ENCODE measurements around the gene RBM6.

RBM6 gene

DNA sequence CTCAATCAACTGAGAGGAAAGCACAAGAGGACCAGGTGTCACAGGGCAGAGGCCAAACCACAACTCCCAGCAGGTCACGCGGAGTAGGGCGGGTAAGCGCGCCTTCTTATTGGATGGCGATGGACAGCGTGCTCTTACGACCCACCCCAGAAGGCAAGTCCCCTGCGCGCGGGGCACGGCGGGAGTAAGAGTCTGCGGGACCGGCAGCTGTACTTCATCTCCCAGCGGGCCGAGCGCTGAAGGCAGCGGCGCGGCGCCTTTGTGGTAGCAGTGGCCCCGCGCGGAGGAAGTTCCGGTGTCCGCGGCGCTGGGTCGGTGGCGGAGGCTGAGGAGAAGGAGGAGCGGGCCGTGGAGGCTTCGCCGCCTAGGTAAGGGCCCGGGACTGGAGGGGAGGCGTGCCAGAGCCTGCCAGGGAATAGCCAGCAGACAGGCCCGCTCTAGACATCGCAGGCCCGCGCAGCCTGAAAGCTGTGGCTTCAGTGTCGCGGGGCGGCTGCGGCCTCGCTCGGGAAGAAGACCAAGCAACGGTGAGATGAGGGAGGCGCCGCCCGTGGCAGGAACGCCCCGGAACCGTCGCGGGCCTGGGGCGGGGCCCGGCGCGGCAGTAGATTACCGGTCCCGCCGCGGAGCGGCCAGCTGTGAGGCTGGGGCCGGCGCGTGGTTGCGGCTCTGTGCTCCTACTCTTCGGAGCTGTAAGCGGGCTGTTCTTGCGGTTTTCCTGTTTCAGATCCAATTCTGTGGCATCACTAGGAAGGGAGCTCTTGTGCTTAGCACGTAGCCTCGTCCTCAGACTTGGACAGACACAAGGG, at the start of gene RBM6 (continued):
- TF ChIP-seq ZNF416 (tag by site-specific recombination; IDR thresholded peaks at IDR 0.05) (no peak), OVOL3 (tag by site-specific recombination; IDR thresholded peaks at IDR 0.05) (0 out of 2 replicates have a peak, but pooled peaks have one; percentile 51), ZSCAN30 (tag by site-specific recombination; IDR thresholded peaks at IDR 0.05) (0 out of 2 replicates have a peak, but pooled peaks have one; percentile 56), ZNF555 (tag by site-specific recombination; conservative IDR thresholded peaks at IDR 0.05) (no peak), ZNF24 (tag by site-specific recombination; IDR thresholded peaks at IDR 0.05) (no peak), ZNF211 (tag by site-specific recombination; IDR thresholded peaks at IDR 0.05; ENCODE audit: low read depth) (no peak), GLIS2 (tag by site-specific recombination; IDR thresholded peaks at IDR 0.05) (no peak), ZNF792 (tag by site-specific recombination; IDR thresholded peaks at IDR 0.05) (0 out of 2 replicates have a peak, but pooled peaks have one; percentile 50), WT1 (tag by site-specific recombination; IDR thresholded peaks at IDR 0.05) (peak; percentile 53; the same call in 1 of the 2 replicates), ZBTB17 (tag by site-specific recombination; IDR thresholded peaks at IDR 0.05) (peak; percentile 84), ZNF623 (tag by site-specific recombination; IDR thresholded peaks at IDR 0.05) (no peak), ZNF391 (tag by site-specific recombination; IDR thresholded peaks at IDR 0.05; ENCODE audit: borderline replicate concordance, low read depth) (peak; percentile 59; the same call in 1 of the 2 replicates), ZNF18 (tag by site-specific recombination; IDR thresholded peaks at IDR 0.05) (0 out of 2 replicates have a peak, but pooled peaks have one; percentile 12)
- TF ChIP-seq, protein P1, sequence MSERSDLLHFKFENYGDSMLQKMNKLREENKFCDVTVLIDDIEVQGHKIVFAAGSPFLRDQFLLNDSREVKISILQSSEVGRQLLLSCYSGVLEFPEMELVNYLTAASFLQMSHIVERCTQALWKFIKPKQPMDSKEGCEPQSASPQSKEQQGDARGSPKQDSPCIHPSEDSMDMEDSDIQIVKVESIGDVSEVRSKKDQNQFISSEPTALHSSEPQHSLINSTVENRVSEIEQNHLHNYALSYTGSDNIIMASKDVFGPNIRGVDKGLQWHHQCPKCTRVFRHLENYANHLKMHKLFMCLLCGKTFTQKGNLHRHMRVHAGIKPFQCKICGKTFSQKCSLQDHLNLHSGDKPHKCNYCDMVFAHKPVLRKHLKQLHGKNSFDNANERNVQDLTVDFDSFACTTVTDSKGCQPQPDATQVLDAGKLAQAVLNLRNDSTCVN (tag by site-specific recombination; optimal IDR thresholded peaks at IDR 0.05): peak; percentile 92

- H3K4me1 ChIP-seq (ENCODE audit: control insufficient read depth, insufficient read depth, low read length): no peaks in the 10 kb centered on the region
- H3K27ac ChIP-seq (ENCODE audit: extremely low read depth, low read depth, low read length): no peak overlapping the region
- ChIA-PET CTCF (interaction anchor here (1.1 kb wide), 1 partner anchor 13 kb away, joined by 3 read pairs; no protein-coding TSS in a partner anchor), POLR2A (no interaction called here)
- H3K9me3 ChIP-seq (ENCODE audit: control insufficient read depth, insufficient read depth, low read depth, low read length): no peaks in the 10 kb centered on the region
- H3K4me3 ChIP-seq (ENCODE audit: low read depth, low read length): no peak overlapping the region
- TF ChIP-seq MYNN (tag by site-specific recombination; IDR thresholded peaks at IDR 0.05; ENCODE audit: borderline replicate concordance): no peak
- TF ChIP-seq, protein P2, sequence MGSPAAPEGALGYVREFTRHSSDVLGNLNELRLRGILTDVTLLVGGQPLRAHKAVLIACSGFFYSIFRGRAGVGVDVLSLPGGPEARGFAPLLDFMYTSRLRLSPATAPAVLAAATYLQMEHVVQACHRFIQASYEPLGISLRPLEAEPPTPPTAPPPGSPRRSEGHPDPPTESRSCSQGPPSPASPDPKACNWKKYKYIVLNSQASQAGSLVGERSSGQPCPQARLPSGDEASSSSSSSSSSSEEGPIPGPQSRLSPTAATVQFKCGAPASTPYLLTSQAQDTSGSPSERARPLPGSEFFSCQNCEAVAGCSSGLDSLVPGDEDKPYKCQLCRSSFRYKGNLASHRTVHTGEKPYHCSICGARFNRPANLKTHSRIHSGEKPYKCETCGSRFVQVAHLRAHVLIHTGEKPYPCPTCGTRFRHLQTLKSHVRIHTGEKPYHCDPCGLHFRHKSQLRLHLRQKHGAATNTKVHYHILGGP (tag by site-specific recombination; IDR thresholded peaks at IDR 0.05): no peak
- no peak for TF ChIP-seq ZNF654 (tag by site-specific recombination; IDR thresholded peaks at IDR 0.05; ENCODE audit: low read depth)
- TF ChIP-seq ZNF26 (tag by site-specific recombination; IDR thresholded peaks at IDR 0.05): no peak
- no peaks in the 10 kb centered on the region for H3K36me3 ChIP-seq (ENCODE audit: control insufficient read depth in 2 of 2, insufficient read depth in 1 of 2, low read length in 2 of 2)
Measured at GRCh38 chr3:49895791-49896190, 44.2 kb upstream of the RBM6 start.

Data from HEK293 (cell line).